Astrocyte (in vitro differentiated cells and primary cell): Measurements from ENCODE around the gene CRYBB1. TPM values are rescaled to one million over a fixed set of nuclear protein-coding genes. Genes with fewer than 3 reads are reported as not detected.

Experiments
- DNase-seq: peaks from one replicate; pipeline ENCODE4 v3.0.0-alpha.2; 2010; ENCODE audit warnings: low read depth
- FAIRE-seq: peaks from 2 replicates; lab custom pipeline; 2011; peaks lifted over from hg19 to GRCh38; lab: Jason Lieb, UNC
- H2AFZ ChIP-seq: 2 replicates; pipeline ENCODE4 v1.6.0; 2012; ENCODE audit warnings: low read depth, low read length, inconsistent platforms
- H3K27ac ChIP-seq: 2 replicates; pipeline ENCODE4 v1.5.1; 2011; ENCODE audit warnings: low read depth, low read length, inconsistent platforms
- H3K27me3 ChIP-seq: 2 replicates; pipeline ENCODE4 v1.6.0; 2011; ENCODE audit warnings: low read length, inconsistent platforms; ENCODE audit not compliant: insufficient read depth
- H3K36me3 ChIP-seq: 2 replicates; pipeline ENCODE4 v1.5.1; 2011; ENCODE audit warnings: low read length, inconsistent platforms; ENCODE audit not compliant: insufficient read depth
- H3K4me1 ChIP-seq: 2 replicates; pipeline ENCODE4 v1.5.1; 2011; ENCODE audit warnings: low read length, inconsistent platforms; ENCODE audit not compliant: insufficient read depth
- H3K4me2 ChIP-seq: 2 replicates; pipeline ENCODE4 v1.6.0; 2012; ENCODE audit warnings: low read length, inconsistent platforms
- H3K4me3 ChIP-seq: 2 replicates; pipeline ENCODE4 v1.5.1; 2011; ENCODE audit warnings: low read depth, mild to moderate bottlenecking, low read length, inconsistent platforms; ENCODE audit not compliant: insufficient read depth
- H3K79me2 ChIP-seq: 2 replicates; pipeline ENCODE4 v1.6.0; 2012; ENCODE audit warnings: mild to moderate bottlenecking, low read length, inconsistent platforms; ENCODE audit not compliant: insufficient read depth
- H3K9ac ChIP-seq: 2 replicates; pipeline ENCODE4 v1.6.0; 2012; ENCODE audit warnings: mild to moderate bottlenecking, low read length, inconsistent platforms
- H3K9me3 ChIP-seq: 2 replicates; pipeline ENCODE4 v1.5.1; 2012; ENCODE audit warnings: low read depth, mild to moderate bottlenecking, low read length, inconsistent platforms; ENCODE audit not compliant: insufficient read depth
- H4K20me1 ChIP-seq: 2 replicates; pipeline ENCODE4 v1.6.0; 2012; ENCODE audit warnings: low read length, inconsistent platforms; ENCODE audit not compliant: insufficient read depth
- H3K27ac Mint-ChIP-seq: one replicate; pipeline ENCODE4 v1.8.0; 2021; ENCODE audit warnings: mild to moderate bottlenecking, mixed read lengths; ENCODE audit not compliant: unreplicated experiment
- H3K27me3 Mint-ChIP-seq: one replicate; pipeline ENCODE4 v1.8.0; 2021; ENCODE audit warnings: low read depth, mixed read lengths; ENCODE audit not compliant: unreplicated experiment
- H3K36me3 Mint-ChIP-seq: one replicate; pipeline ENCODE4 v1.8.0; 2021; ENCODE audit warnings: low read depth, mixed read lengths; ENCODE audit not compliant: unreplicated experiment
- H3K4me1 Mint-ChIP-seq: one replicate; pipeline ENCODE4 v1.8.0; 2021; ENCODE audit warnings: low read depth, mixed read lengths; ENCODE audit not compliant: unreplicated experiment
- H3K4me3 Mint-ChIP-seq: one replicate; pipeline ENCODE4 v1.8.0; 2021; ENCODE audit warnings: mild to moderate bottlenecking, moderate library complexity, mixed read lengths; ENCODE audit not compliant: unreplicated experiment
- H3K9me3 Mint-ChIP-seq: one replicate; pipeline ENCODE4 v1.8.0; 2021; ENCODE audit warnings: mild to moderate bottlenecking, mixed read lengths; ENCODE audit not compliant: unreplicated experiment
- CTCF ChIP-seq: IDR thresholded peaks from 2 replicates; pipeline ENCODE4 v1.5.1; 2011; ENCODE audit warnings: low read depth, mild to moderate bottlenecking, inconsistent platforms, low read length, moderate library complexity; ENCODE audit not compliant: insufficient read depth
- EZH2 ChIP-seq: IDR thresholded peaks from 2 replicates; pipeline ENCODE4 v1.6.1; 2012; ENCODE audit warnings: mild to moderate bottlenecking, low read length, inconsistent platforms; ENCODE audit not compliant: insufficient read depth
- total RNA-seq: library from RNA; stranded (reverse); gene quantifications from 2 replicates; pipeline ENCODE4 v1.2.1, GENCODE V29; 2021

Gene CRYBB1
- total RNA-seq, 1 donor from 2014 or later: not detected

GRCh38 chr22:26577081-26577480 lies 40.7 kb downstream of the CRYBB1 start:
- H3K4me2 ChIP-seq: no peak overlapping the region
- Mint-ChIP-seq H3K27ac (no peak overlapping the region), H3K9me3 (no peaks in the 10 kb centered on the region), H3K4me3 (no peak overlapping the region), H3K4me1 (peaks cover 12% of the 10 kb centered on the region), H3K27me3 (no peaks in the 10 kb centered on the region), H3K36me3 (peaks cover 11% of the 10 kb centered on the region)
- no peak for DNase-seq
- no peaks in the 10 kb centered on the region for H3K27me3 ChIP-seq
- peaks cover 86% of the 10 kb centered on the region for H3K79me2 ChIP-seq
- TF ChIP-seq CTCF (no peak), EZH2 (no peak)
- no peak overlapping the region for H3K27ac ChIP-seq
- H3K36me3 ChIP-seq: no peaks in the 10 kb centered on the region
- no peak overlapping the region for H3K4me3 ChIP-seq
- no peak overlapping the region for H3K9ac ChIP-seq
- no peak overlapping the region for H2AFZ ChIP-seq
- FAIRE-seq: no peak
- H3K9me3 ChIP-seq: no peaks in the 10 kb centered on the region
- H3K4me1 ChIP-seq: no peaks in the 10 kb centered on the region
- peaks cover 82% of the 10 kb centered on the region for H4K20me1 ChIP-seq

GRCh38 chr22:26576026-26576680 lies 41.7 kb downstream of the CRYBB1 start:
- H3K4me1 Mint-ChIP-seq: peaks cover 13% of the 10 kb centered on the region
- H3K4me1 ChIP-seq: no peaks in the 10 kb centered on the region
- no peaks in the 10 kb centered on the region for H3K9me3 ChIP-seq
- H3K4me2 ChIP-seq: no peak overlapping the region
- H3K27ac Mint-ChIP-seq: peak overlapping the region; percentile 59
- H3K9me3 Mint-ChIP-seq: no peaks in the 10 kb centered on the region
- no peak overlapping the region for H2AFZ ChIP-seq
- peaks cover 8% of the 10 kb centered on the region for H3K36me3 Mint-ChIP-seq
- FAIRE-seq (no peak), DNase-seq (peak; percentile 22)
- H3K4me3 Mint-ChIP-seq: peak overlapping the region; percentile 11
- peaks cover 87% of the 10 kb centered on the region for H3K79me2 ChIP-seq
- no peak overlapping the region for H3K9ac ChIP-seq
- no peak for TF ChIP-seq EZH2
- TF ChIP-seq CTCF: no peak
- H3K4me3 ChIP-seq: no peak overlapping the region
- no peaks in the 10 kb centered on the region for H3K27me3 ChIP-seq
- H3K36me3 ChIP-seq: no peaks in the 10 kb centered on the region
- H3K27me3 Mint-ChIP-seq: no peaks in the 10 kb centered on the region
- peaks cover 82% of the 10 kb centered on the region for H4K20me1 ChIP-seq
- no peak overlapping the region for H3K27ac ChIP-seq

GRCh38 chr22:26574001-26574723 lies 43.7 kb downstream of the CRYBB1 start:
- no peak overlapping the region for H3K27ac Mint-ChIP-seq

More at GRCh38 chr22:26574001-26574723, 43.7 kb downstream of the CRYBB1 start:
- FAIRE-seq: no peak
- peaks cover 78% of the 10 kb centered on the region for H4K20me1 ChIP-seq
- H3K9me3 ChIP-seq: no peaks in the 10 kb centered on the region
- DNase-seq: no peak
- H3K4me1 ChIP-seq: no peaks in the 10 kb centered on the region
- H3K36me3 ChIP-seq: no peaks in the 10 kb centered on the region
- Mint-ChIP-seq H3K27me3 (no peaks in the 10 kb centered on the region), H3K9me3 (no peaks in the 10 kb centered on the region), H3K4me3 (no peak overlapping the region), H3K4me1 (peaks cover 15% of the 10 kb centered on the region), H3K36me3 (peaks cover 8% of the 10 kb centered on the region)
- no peak overlapping the region for H3K4me3 ChIP-seq
- TF ChIP-seq EZH2 (no peak), CTCF (no peak)
- no peak overlapping the region for H2AFZ ChIP-seq
- H3K27ac ChIP-seq: no peak overlapping the region
- no peak overlapping the region for H3K9ac ChIP-seq
- H3K4me2 ChIP-seq: no peak overlapping the region
- H3K79me2 ChIP-seq: peaks cover 81% of the 10 kb centered on the region
- no peaks in the 10 kb centered on the region for H3K27me3 ChIP-seq
